DLD1 (cell line): Measurements from ENCODE around the gene CCNF.

Experiments used
- in situ Hi-C: cut with HindIII; loops from 2 replicates; pipeline ENCODE4 v1.10.0; 2017; ENCODE audit warnings: low sequenced_read_pairs

CCNF gene

DNA sequence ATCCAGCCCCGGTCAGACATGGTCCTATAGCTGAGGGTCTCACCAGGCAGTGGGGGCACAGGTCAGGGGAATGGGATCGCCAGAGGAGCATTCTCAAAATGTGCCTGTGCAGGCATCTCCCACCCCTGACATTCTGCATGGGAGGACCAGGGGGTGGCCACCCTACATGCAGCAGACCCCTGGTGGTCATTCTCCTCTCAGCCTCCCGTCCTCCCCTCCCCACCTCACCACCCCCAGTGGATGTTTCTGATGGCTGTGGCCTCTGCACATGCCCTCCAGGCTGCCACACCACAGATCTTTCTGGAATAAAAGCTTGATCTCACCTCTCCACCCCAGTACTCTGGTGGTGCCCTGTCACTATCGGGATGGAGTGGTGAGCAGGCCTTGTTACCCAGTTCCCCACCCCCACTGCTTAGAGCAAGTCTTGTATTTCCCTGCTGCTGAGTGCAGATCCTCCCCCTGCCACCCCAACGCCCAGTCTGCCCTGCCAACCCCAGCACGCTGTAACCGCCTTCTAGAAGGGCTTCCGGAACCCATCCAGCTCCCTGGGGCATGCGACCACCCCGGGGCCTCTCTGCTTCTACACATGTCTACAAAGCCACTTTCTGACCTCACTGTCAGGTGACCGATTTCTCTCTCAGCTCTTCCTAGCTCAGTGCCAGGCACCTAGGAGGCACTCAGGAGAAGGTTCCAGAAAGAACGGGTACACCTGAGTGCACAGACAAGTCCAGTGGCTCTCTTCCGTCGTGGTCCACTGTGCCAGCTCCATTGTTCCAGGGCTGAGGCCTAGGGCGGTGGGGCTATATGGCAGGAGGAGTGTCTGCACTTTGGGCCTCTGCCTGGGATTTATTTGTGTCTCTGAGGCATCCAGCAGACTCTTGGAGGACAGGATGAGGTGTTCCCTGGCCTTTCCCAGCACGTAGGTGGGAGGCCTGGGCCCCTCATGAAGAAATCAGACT lies 55.0 kb downstream of the CCNF start:
- in situ Hi-C loops, result no loop called here

DNA sequence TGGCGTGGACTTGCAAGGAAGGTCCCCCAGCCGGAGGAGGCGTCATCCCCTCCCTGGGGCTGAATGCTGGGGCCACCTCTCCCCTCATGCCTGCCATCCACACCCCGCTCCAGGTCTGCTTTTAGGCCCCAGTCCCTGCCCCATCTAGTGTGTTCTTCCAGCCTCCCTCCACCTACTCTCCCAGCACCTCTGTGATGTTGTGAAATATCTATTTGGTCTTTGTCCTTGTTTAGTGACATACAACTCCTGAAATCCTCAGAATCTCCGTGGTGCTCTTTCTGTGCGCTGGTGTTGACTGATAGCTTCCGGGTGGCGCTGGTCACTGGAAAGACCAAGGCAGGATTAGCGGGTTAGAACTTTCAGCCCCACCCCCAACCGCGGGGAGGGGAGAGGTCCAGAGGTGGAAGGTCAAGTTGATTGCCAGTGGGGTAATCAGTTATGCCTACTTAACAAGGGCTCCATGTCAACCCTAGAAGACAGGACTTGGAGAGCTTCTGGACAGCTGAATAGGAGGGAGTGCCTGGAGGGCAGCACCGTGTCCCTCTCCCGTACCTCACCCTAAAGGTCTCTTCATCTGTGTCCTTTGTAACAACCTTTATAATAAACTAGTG lies 55.8 kb downstream of the CCNF start:
- in situ Hi-C loops, result no loop called here

DNA sequence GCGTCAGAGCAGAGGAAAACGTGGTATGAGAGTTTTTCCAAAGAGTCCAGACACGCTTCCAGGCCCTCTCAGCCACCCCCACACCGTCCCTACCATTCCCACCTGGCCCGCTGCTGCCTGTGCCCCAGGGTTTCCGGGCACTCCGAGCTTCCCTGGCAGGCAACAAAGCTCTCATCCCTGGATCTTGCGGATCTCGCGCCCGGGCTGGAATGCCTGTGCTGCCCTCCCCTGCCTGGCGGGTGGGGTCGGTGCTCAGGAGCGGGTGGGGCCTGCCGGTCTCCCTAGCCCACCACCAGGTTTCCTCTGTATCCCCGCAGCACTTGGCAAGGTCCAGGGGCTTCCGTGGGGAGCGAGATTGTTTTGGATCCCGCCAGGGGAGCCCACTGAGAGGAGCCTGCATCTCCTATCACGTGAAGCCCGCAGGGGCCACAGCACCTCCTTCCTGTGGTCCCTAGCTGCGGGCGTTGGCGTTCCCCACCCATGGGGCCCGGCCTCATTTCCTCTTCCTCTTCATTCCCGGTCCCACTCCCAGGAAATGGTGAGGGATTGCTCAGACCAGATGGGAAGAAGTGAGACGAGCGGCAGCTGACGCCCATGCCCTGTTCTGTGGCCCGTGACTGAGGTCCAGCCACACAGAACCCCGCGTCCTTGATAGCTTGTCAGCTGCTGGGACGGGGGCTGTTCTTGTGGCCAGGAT lies 56.7 kb downstream of the CCNF start:
- in situ Hi-C loops, result no loop called here

DNA sequence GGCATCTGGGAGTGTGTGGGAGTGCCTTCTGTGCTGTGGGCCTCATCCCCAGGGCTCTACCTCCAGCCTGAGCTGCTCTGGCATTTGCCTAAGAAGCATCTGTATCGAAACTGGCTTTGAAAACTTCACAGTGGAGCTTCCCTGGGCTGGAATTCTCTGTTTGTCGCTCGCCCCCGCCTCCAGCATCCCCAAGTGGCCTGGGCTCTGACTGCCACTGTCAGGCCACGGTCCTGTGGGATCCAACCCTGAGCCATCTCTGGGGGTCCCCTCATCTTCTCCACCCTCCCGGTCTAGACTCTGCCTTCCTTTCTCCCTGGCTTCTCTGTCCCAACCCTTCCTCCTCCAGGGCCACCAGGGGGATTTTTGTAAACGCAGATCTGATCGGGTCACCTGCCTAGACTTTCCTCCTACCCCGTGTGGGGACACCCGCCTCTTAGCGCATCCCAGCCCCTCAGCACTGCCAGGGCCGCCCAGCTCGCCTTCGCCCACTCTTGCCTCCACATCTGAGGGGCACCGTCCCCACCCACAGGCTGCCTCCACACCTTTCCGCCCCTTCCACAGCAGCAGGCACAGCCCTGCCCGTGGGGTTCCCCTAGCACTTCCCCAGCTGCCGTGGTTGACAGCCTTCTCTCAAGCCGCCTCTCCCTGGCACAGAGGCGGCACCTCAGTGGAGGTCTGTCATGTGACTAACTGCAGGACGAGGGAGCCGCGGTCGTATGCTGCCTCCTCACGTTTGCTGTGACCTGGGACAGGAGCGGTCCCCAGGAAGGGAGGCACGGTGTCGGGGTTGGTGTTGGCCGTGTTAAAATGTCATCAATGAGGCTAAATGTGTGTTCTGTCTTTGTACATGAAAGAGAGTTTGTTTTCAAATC lies 57.6 kb downstream of the CCNF start:
- in situ Hi-C loops, result no loop called here

DNA sequence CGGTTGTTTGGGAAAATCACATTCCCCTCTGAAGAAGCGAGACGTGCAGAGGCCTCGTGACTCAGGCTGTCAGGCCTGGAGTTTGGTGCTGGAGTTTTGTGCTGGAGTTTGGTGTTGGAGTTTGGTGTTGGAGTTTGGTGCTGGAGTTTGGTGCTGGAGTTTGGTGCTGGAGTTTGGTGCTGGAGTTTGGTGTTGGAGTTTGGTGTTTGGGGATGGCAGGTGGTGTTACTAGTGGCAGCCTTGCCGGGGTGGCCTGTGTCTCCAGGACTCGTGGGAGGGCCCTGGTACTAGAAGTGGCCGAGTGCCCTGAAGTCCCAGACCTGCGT lies 58.2 kb downstream of the CCNF start:
- in situ Hi-C loops, result no loop called here

DNA sequence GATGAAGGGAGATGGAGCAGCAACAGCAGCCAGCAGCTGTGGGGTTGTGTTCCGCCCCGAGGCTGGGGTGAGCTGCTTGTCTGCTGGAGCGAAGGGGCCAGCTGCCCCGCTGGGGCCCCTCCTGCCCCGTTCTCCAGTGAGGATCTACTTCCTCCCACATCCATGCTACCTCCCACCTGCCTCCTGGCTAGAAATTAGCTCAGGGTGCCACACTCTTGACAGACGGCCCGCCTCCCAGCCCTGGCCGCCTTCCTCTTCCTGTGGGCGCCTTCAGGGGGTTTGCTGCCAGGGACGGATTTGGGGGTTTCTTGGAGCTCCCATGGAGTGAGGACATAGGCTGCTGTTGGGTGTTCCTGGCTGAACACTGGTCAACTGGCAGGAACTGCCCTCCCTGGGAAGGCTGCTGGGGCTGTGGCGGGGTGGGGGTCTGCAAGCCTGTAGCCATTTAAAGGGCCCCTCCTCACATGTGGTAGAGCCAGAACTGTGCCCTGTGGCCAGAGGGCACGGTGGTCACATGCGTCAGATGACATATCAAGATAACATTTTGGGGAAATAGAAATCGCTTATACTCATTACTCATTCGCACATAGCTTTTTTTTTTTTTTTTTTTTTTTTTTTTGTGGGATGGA lies 58.8 kb downstream of the CCNF start:
- in situ Hi-C loops, result no loop called here

DNA sequence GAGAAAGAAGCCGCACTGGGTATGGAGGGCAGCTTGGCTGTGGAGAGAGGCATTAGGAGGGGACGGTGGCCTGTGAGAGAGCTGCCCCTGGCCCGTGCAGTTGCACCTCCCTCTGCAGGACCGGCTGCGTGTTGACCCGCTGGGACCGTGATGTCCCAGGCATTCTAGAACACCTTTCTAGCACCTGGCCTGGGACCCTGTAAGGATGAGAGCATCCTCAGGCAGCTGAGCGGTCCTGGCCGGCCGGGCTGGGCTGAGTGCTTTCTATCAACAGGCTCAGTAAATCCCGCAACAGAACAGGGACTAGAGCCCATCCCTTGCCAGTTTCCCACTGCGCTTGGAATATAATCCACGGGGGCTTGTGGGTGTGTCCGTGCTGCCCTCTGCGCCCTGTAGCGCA lies 60.3 kb downstream of the CCNF start:
- in situ Hi-C loops, result no loop called here

DNA sequence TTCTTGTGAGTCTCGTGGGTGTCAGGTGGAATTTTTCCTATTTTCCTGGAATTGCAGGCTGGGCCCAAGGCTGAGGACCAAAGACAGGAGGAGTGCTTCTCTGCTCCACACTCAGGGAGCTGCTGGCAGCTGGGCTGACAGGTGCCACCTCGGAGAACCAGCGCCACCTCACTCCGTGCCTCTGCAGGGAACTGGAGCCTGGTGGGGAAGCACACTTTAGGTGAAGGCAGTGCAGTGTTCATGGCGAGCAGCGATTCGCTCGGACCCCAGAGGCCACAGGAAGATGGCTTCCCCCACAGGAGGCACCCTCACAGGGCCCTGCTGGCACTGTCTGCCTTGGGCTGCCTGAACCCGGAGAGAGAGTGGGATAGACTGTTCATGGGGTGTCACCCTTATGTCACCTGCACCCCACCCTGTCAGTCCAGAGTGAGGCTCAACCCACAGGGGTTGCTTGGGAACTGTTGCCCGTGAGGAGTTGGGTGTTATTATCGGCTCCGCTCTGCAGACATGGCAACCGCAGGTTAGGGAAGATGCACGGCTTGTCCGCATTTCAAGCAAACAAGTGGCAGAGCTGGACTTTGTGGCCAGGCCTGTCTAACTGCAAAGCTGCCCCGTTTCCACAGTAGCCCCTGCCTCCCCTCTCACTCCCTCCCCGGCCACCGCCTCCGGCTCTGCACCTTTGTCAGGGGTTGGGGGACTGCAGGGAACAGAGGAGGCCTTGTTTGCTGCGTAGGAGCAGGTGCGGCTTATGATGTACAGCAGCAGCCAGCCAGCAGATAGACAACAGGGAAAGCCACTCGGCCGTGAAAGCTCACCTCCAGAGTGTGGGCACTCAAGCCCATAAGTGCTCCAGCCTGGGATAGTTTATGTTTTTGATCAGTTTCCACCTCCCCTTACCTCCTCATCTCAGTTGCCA lies 61.2 kb downstream of the CCNF start:
- in situ Hi-C loops, result no loop called here

DNA sequence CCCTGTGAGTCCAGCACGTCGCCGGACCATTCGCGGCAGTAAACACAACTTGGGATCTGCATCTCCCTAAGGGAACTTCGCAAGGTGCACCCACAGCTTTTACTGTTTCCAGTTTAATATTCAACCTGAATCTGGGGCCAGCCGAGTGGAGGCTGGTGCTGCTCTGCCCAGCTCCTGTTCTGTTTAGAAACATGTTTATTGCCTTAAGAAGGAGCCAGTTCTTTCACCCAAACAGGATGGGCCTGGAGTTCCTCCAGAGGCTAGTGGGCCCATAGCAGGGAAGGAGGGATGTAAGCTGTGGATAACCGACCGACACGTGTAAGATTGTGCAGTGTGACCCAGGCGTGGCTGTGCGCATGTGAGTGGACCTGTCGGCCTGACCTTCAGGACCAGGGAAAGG lies 63.0 kb downstream of the CCNF start:
- in situ Hi-C loops, result no loop called here

DNA sequence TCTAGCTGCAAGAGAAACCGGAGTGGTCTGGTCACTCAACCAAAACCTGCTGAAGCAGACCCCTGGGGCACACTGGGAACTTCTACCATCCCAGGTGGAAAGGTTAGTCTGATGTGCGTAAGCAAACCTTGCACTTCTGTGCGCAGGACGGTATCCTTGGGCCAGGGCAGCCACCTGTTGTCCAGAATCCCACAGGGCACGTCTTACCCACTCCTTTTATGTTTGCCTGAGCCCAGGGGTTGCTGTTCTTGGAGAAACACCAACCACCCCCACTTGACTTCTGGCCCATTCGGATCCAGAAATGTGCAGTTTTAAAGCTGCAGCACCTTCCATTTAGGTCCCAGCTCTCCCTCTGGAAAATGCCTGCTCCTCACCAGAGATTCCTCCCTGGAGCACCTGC lies 64.4 kb downstream of the CCNF start:
- in situ Hi-C loops, result no loop called here

DNA sequence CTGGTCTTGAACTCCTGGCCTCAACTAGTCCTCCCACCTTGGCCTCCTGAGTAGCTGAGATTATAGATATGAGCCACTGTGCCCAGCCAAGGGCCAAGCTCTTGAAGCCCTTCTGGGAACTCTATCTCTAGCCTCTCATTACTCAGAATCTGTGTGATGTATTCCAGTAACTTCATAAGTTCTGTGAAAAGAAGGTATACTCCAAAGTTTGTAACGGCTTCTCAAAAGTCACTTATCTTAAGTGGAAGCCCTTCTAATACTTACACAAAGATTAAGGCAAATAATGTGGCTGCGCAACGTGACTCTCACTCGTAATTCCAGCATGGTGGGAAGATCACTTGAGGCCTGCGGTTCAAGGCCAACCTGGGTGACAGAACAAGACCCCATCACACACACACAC lies 65.4 kb downstream of the CCNF start:
- in situ Hi-C loops, result no loop called here

DNA sequence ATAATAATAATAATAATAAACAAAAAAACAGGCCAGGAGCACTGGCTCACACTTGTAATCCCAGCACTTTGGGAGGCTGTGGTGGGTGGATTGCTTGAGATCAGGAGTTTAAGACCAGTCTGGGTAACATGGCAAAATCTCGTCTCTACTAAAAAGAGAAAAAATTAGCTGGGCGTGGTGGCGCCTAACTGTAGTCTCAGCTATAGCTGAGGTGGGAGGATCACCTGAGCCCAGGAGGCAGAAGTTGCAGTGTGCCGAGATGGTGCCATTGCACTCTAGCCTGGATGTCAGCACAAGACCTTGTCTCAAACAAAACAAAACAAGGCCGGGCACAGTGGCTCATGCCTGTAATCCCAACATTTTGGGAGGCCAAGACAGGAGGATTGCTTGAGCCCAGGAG lies 65.8 kb downstream of the CCNF start:
- in situ Hi-C loops, result no loop called here

DNA sequence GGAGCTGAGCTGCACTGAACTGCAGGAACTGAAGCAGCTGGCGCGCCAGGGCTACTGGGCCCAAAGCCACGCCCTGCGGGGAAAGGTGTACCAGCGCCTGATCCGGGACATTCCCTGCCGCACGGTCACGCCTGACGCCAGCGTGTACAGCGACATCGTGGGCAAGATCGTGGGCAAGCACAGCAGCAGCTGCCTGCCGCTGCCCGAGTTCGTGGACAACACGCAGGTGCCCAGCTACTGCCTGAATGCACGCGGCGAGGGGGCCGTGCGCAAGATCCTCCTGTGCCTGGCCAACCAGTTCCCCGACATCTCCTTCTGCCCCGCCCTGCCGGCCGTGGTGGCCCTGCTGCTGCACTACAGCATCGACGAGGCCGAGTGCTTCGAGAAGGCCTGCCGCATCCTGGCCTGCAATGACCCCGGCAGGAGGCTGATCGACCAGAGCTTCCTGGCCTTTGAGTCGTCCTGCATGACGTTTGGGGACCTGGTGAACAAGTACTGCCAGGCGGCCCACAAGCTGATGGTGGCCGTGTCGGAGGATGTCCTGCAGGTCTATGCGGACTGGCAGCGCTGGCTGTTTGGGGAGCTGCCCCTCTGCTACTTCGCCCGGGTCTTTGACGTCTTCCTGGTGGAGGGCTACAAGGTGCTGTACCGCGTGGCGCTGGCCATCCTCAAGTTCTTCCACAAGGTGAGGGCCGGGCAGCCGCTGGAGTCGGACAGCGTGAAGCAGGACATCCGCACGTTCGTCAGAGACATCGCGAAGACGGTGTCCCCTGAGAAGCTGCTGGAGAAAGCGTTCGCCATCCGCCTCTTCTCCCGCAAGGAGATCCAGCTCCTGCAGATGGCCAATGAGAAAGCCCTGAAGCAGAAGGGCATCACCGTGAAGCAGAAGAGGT lies 67.2 kb downstream of the CCNF start:
- in situ Hi-C loops, result no loop called here

DNA sequence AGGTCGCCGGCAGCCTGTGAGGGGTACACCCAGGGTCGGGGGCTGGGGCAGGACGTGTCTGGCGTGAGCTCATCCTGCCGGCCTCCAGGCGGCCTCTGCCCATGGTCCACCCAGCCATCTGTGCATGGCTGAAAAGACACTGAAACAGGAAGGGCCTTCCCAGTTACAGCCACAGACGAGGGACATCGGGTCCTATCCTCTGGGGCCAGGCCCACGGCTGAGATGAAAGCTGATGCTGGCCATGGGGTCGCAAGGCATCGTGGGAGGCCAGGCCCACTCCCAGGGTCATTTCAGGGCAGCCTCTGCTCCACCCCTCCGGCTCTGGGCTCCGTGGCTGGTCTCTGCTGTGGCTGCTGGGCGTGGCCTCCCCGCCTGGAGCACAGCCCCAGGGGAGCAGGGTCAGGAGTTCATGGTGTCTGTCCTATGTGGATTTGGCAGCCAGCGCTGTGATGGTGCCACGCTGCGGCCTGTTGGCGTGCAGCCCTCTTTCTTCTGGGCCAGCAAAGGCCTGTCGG lies 67.9 kb downstream of the CCNF start:
- in situ Hi-C loops, result no loop called here

DNA sequence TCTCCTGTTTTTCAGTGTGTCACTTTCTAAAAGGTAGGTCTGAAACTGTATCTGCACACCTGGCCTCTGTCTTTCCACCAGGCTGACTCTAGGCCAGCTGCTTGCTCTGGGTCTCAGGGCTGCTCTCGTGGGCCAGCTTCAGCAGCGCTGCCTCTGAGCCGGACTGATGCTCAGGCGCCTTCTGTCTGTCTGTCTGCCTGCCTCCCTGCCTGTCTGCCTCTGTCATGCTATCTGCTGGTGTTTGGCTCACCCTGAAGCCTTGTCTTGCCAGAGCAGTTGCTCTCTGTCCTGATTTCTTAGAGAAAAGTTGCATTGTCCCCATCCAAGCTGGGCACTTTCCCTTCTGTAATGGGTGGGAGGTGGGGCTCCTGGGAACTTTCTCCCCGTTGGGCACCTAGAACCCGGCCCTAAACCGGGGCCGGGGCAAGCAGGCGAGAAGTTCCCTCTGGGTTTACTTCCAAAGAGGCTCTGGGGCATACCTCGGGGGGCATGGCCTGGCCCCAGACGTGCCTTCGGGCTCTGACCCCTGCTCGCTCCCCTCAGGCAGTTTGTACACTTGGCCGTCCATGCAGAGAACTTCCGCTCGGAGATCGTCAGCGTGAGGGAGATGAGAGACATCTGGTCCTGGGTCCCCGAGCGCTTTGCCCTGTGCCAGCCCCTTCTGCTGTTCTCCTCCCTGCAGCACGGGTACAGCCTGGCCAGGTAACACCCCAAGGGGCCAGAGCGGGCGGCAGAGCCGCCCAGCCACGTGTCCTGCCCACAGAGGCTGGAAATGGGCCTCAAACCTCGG lies 68.6 kb downstream of the CCNF start:
- in situ Hi-C loops, result no loop called here

DNA sequence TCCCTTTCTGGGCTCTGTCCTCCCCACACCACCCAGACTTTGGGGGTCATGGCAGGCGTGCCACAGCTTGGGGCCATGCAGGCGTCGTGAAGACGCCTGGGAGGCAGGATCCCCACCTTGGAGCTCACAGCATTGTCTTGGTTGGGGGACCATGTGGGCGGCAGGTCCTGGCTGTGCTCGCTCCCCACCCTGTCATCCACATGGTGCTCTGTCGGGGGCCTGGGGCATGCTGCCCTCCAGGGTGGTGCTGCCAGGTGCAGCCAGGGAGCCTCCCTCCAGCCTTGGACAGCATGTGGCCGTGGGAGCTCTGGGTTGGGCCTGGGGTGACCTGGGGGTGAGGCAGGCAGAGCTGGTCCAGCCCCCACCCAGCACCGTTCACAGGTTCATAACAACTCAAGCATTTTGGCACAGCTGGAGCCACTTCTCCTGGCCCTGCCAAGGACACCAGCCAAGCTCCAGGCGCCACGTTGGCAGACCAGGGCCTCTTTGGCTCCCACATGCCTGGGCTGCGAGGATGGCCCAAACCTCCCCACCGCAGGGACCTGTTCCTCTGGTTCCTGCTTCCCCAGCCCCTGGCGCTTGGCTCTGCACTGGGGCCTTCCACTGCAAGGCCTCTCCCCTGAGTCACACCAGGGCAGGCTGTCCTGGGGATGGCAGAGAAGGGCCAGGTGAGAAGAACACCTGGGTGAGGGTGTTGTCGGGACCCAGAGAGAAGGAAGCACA lies 69.4 kb downstream of the CCNF start:
- in situ Hi-C loops, result no loop called here

DNA sequence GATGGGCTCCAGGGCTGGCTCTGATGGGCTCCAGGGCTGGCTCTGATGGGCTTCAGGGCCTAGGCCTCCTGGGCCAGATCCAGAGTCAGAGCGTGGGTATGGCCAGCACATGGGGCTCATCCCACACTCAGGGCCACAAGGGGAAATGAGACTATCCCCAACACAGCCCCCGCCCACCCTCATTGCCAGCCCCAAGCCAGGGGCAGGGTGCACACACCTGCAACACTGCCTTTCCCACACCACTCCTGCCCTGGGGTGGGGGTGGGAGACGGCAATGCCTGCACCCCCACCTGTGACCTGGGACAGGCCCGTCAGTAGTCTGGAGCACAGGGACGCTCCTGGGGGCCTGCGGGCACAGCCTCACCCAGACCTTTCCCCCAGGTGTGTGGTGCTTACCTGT lies 70.2 kb downstream of the CCNF start:
- in situ Hi-C loops, result no loop called here
